Upper lobe of left lung (tissue), 4 donors: ENCODE measurements around the gene TOR3A.

ENCODE experiments used
- EP300 ChIP-seq, 4 donors: sonication (generic); formaldehyde crosslinking; IDR thresholded peaks; one replicate each; pipeline ENCODE4 v1.5.1; 2017; ENCODE audit warnings: antibody characterized with exemption in 4 of 4, control low read depth in 2 of 4
- POLR2A ChIP-seq, 4 donors: fragments of 450-650 bp; IDR thresholded peaks; one replicate each; pipeline ENCODE4 v1.5.1; 2016 to 2017; ENCODE audit warnings: antibody characterized with exemption in 4 of 4, mild to moderate bottlenecking in 2 of 4
- POLR2AphosphoS5 ChIP-seq, 2 donors: sonication (generic); formaldehyde crosslinking; IDR thresholded peaks; one replicate each; pipeline ENCODE4 v1.5.1; 2017; ENCODE audit warnings: antibody characterized with exemption in 2 of 2
- TF ChIP-seq, protein P1 (sequence below), 6 experiments: fragments of 450-650 bp in 4 of 6; fragments of 200-600 bp in 2 of 6; sonication (generic) in 2 of 6; IDR thresholded peaks; one replicate each; pipeline ENCODE4 v1.5.1; 2016 to 2019; ENCODE audit warnings: antibody characterized with exemption in 6 of 6

DNA sequence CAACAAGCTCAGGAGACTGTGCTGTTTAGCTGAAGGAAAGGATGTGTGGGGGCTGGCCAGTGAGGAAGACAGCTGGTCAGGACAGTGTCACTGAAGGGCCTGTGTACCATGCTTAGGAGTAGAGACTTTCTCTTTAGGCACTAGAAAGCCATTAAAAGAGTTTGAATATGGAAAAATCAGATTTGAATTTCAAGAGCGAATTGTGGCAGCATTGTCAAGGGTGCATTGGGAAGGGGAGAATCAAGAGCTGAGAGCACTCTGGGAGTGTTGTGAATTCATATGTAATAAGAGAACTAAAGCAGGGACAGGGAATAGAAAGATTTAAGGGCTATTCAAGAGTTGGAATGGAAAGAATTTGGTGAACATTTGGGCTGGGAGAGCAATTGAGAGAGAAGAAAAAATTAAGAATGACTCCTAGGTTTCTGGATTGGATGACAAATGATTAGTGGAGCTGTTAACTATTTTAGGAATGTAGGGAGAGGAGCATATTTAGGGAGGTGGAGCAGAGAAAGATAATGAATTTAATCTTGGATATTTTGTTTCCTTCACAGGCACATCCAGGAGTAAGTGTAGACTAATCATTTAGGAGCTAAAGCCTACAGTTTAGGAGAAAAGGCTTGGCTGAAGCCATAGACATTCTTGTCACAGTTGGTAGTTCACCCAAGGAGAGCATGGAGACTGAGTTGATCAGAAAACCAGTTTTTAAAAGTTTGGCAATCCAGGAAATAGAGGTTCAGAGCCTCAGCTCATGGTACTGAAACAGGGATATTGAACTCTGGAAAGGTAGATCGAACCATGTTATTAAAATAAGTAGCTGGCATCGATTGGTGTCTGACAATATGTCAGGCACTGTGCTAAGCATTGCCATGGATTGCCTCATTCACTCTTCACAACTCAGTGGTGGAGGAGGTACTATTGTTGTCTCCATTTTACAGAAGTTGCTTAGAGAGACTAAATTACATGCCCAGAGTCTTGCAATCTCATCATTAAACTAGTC lies 23.1 kb upstream of the TOR3A start:
- TF ChIP-seq, protein P1, sequence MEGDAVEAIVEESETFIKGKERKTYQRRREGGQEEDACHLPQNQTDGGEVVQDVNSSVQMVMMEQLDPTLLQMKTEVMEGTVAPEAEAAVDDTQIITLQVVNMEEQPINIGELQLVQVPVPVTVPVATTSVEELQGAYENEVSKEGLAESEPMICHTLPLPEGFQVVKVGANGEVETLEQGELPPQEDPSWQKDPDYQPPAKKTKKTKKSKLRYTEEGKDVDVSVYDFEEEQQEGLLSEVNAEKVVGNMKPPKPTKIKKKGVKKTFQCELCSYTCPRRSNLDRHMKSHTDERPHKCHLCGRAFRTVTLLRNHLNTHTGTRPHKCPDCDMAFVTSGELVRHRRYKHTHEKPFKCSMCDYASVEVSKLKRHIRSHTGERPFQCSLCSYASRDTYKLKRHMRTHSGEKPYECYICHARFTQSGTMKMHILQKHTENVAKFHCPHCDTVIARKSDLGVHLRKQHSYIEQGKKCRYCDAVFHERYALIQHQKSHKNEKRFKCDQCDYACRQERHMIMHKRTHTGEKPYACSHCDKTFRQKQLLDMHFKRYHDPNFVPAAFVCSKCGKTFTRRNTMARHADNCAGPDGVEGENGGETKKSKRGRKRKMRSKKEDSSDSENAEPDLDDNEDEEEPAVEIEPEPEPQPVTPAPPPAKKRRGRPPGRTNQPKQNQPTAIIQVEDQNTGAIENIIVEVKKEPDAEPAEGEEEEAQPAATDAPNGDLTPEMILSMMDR (IDR thresholded peaks at IDR 0.05): no peak
- TF ChIP-seq EP300 (IDR thresholded peaks at IDR 0.05) (no peak), POLR2A (IDR thresholded peaks at IDR 0.05) (no peak), POLR2AphosphoS5 (IDR thresholded peaks at IDR 0.05) (no peak)
